Osteoblast (primary cell): Measurements from ENCODE around the gene RAB44. TPM values are rescaled to one million over a fixed set of nuclear protein-coding genes. Genes with fewer than 3 reads are reported as not detected.

Experiments used
- DNase-seq: peaks from one replicate; pipeline ENCODE4 v3.0.0; 2011; ENCODE audit warnings: low spot score, mixed read lengths; ENCODE audit not compliant: insufficient read length; ENCODE audit errors: missing footprints
- H2AFZ ChIP-seq: 2 replicates; pipeline ENCODE4 v1.6.0; 2011; ENCODE audit warnings: mild to moderate bottlenecking, low read length
- H3K27ac ChIP-seq: 2 replicates; pipeline ENCODE4 v1.5.1; 2011; ENCODE audit warnings: mild to moderate bottlenecking, low read depth, low read length, moderate library complexity
- H3K27me3 ChIP-seq: 2 replicates; pipeline ENCODE4 v1.6.0; 2012; ENCODE audit warnings: mild to moderate bottlenecking, control low read depth, inconsistent platforms, low read length, moderate library complexity; ENCODE audit not compliant: insufficient read depth
- H3K36me3 ChIP-seq: 2 replicates; pipeline ENCODE4 v1.5.1; 2011; ENCODE audit warnings: mild to moderate bottlenecking, low read length, control low read depth, moderate library complexity; ENCODE audit not compliant: insufficient read depth
- H3K4me1 ChIP-seq: 2 replicates; pipeline ENCODE4 v1.5.1; 2011; ENCODE audit warnings: mild to moderate bottlenecking, low read length, control low read depth, moderate library complexity; ENCODE audit not compliant: insufficient read depth
- H3K4me2 ChIP-seq: 2 replicates; pipeline ENCODE4 v1.6.0; 2011; ENCODE audit warnings: mild to moderate bottlenecking, low read length; ENCODE audit not compliant: insufficient read depth
- H3K4me3 ChIP-seq: fragments of 200-600 bp; sonication (generic); 3 replicates; pipeline ENCODE4 v1.5.1; 2012; ENCODE audit warnings: mild to moderate bottlenecking, low read length, inconsistent platforms; ENCODE audit not compliant: insufficient read depth
- H3K79me2 ChIP-seq: 2 replicates; pipeline ENCODE4 v1.6.0; 2012; ENCODE audit warnings: mild to moderate bottlenecking, low read length, control low read depth, inconsistent platforms; ENCODE audit not compliant: insufficient read depth
- H3K9me3 ChIP-seq: 2 replicates; pipeline ENCODE4 v1.5.1; 2011; ENCODE audit warnings: low read depth, low read length, control low read depth
- H4K20me1 ChIP-seq: 2 replicates; pipeline ENCODE4 v1.6.0; 2012; ENCODE audit warnings: mild to moderate bottlenecking, low read length, control low read depth; ENCODE audit not compliant: insufficient read depth
- total RNA-seq: library from RNA; depleted of rRNA; stranded (reverse); fragments of >200 nt; gene quantifications from 2 replicates; pipeline ENCODE4 v1.2.3, GENCODE V29; 2012
- TF ChIP-seq, protein P1 (sequence below): IDR thresholded peaks from 2 replicates; pipeline ENCODE4 v1.5.1; 2011; ENCODE audit warnings: mild to moderate bottlenecking, low read depth, low read length, moderate library complexity; ENCODE audit errors: extremely low read depth

The RAB44 gene
- total RNA-seq, 1 donor, result 0.36 TPM

DNA sequence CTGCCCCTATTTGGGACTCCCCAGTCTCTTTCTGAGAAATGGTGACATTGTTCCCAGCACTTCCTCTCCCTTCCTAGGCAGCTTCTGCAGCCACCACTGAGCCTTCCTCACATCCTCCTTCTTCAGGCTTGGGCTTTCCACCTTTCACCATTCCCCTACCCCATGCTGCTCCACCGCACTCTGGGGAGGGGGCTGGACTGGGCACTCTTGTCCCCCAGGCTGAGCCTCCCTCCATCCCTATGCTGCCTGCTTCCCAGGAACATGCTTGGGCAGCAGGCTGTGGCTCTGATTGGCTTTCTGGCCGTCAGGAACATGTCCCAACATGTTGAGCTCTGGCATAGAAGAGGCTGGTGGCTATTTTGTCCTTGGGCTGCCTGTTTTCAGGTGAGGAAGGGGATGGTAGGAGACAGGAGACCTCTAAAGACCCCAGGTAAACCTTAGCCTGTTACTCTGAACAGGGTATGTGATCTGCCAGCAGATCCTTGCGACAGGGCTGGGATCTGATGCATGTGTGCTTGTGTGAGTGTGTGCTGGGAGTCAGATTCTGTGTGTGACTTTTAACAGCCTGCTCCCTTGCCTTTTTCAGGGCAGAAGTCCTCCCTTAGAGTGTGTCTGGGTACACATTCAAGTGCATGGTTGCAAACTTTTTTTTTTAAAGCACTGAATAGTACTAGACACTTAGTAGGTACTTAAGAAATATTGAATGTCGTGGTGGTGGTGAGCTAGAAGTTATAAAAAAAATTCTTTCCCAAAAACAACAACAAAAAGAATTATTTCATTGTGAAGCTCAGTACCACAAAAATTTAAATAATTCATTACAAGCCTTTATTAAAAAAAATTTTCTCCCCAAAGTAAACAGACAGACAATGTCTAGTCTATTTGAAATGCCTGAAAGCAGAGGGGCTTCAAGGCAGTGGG, 21.2 kb upstream of the RAB44 start:
- Histone ChIP-seq H3K27me3 (no peaks in the 10 kb centered on the region), H3K36me3 (peaks cover 7% of the 10 kb centered on the region), H3K4me1 (peaks cover 32% of the 10 kb centered on the region), H3K27ac (peak overlapping the region; percentile 88), H3K4me3 (peak overlapping the region; percentile 4), H3K4me2 (peak overlapping the region; percentile 87), H4K20me1 (peaks cover 20% of the 10 kb centered on the region), H2AFZ (peak overlapping the region; percentile 92), H3K79me2 (peaks cover 36% of the 10 kb centered on the region), H3K9me3 (no peaks in the 10 kb centered on the region)
- DNase-seq, result no peak
- TF ChIP-seq, protein P1, sequence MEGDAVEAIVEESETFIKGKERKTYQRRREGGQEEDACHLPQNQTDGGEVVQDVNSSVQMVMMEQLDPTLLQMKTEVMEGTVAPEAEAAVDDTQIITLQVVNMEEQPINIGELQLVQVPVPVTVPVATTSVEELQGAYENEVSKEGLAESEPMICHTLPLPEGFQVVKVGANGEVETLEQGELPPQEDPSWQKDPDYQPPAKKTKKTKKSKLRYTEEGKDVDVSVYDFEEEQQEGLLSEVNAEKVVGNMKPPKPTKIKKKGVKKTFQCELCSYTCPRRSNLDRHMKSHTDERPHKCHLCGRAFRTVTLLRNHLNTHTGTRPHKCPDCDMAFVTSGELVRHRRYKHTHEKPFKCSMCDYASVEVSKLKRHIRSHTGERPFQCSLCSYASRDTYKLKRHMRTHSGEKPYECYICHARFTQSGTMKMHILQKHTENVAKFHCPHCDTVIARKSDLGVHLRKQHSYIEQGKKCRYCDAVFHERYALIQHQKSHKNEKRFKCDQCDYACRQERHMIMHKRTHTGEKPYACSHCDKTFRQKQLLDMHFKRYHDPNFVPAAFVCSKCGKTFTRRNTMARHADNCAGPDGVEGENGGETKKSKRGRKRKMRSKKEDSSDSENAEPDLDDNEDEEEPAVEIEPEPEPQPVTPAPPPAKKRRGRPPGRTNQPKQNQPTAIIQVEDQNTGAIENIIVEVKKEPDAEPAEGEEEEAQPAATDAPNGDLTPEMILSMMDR, result no peak

DNA sequence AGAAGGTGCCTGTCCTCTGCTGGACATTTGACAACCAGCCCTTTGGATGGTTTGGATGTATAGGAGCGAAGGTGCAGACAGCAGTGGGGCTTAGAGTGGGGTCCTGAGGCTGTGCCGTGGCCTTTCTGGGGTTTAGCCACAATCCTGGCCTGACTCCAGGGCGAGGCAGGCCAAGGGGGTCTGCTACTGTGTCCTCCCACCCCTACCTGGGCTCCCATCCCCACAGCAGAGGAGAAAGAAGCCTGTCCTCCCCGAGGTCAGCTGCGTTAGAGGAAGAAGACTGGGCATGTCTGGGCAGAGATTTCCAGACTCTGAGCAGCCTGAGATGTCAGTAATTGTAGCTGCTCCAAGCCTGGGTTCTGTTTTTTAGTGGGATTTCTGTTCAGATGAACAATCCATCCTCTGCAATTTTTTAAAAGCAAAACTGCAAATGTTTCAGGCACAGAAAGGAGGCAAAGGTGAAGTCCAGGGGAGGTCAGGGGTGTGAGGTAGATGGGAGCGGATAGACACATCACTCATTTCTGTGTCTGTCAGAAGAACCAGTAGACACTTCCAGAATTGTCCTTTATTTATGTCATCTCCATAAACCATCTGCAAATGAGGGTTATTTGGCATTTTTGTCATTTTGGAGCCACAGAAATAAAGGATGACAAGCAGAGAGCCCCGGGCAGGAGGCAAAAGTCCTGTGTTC, 20.4 kb upstream of the RAB44 start:
- no peak for DNase-seq
- Histone ChIP-seq H3K27me3 (no peaks in the 10 kb centered on the region), H3K27ac (peak overlapping the region; percentile 88), H3K9me3 (no peaks in the 10 kb centered on the region), H3K4me1 (peaks cover 38% of the 10 kb centered on the region), H3K36me3 (peaks cover 13% of the 10 kb centered on the region), H4K20me1 (peaks cover 26% of the 10 kb centered on the region), H3K4me3 (peak overlapping the region; percentile 4), H2AFZ (peak overlapping the region; percentile 86), H3K79me2 (peaks cover 43% of the 10 kb centered on the region), H3K4me2 (peak overlapping the region; percentile 87)
- TF ChIP-seq, protein P1, result no peak

DNA sequence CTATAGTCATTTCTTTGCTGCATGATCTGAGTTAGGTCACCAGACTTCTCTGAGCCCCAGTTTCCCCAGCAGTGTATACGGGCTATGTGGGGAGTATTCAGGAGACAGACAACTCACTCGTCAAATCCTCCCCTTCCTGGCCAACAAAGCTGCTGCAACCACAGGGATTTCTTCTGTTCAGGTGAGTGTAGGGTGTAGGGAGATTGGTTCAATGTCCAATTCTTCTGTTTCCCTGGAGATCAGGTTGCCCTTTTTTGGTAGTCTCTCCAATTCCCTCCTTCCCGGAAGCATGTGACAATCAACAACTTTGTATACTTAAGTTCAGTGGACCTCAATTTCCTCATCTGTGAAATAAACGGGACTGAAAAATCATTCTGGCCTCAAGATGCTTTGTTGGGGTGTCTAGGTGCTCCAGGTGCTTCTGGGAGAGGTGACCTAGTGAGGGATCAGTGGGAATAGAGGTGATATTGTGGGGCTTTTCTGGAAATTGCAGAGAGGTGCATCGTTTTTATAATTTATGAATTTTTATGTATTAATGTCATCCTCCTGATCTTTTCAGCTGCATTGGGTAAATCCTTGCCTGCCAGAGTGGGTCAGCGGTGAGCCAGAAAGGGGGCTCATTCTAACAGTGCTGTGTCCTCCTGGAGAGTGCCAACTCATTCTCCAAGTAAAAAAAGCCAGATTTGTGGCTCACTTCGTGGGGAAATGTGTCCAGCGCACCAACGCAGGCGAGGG, 19.7 kb upstream of the RAB44 start:
- peak overlapping the region; percentile 88 for H3K27ac ChIP-seq
- H3K79me2 ChIP-seq, result peaks cover 50% of the 10 kb centered on the region
- peaks cover 43% of the 10 kb centered on the region for H3K4me1 ChIP-seq
- H3K36me3 ChIP-seq, result peaks cover 20% of the 10 kb centered on the region
- no peak for DNase-seq
- peak overlapping the region; percentile 87 for H3K4me2 ChIP-seq
- H4K20me1 ChIP-seq, result peaks cover 33% of the 10 kb centered on the region
- H3K9me3 ChIP-seq, result no peaks in the 10 kb centered on the region
- H3K4me3 ChIP-seq, result peak overlapping the region; percentile 99
- no peak overlapping the region for H2AFZ ChIP-seq
- H3K27me3 ChIP-seq, result no peaks in the 10 kb centered on the region
- TF ChIP-seq, protein P1, result no peak
